AG10803 (cell line): ENCODE results near the gene RAB4B.

Experiments used
- DNase-seq: peaks from one replicate; pipeline ENCODE4 v3.0.0; 2010; ENCODE audit warnings: low read depth
- H3K4me3 ChIP-seq: 2 replicates; pipeline ENCODE4 v1.5.1; 2011; ENCODE audit warnings: mild to moderate bottlenecking, low read length, control low read depth
- TF ChIP-seq, protein P1 (sequence below): conservative IDR thresholded peaks from 2 replicates; pipeline ENCODE4 v1.5.1; 2011; ENCODE audit warnings: mild to moderate bottlenecking, low read length, control low read depth, inconsistent platforms

The RAB4B gene

DNA sequence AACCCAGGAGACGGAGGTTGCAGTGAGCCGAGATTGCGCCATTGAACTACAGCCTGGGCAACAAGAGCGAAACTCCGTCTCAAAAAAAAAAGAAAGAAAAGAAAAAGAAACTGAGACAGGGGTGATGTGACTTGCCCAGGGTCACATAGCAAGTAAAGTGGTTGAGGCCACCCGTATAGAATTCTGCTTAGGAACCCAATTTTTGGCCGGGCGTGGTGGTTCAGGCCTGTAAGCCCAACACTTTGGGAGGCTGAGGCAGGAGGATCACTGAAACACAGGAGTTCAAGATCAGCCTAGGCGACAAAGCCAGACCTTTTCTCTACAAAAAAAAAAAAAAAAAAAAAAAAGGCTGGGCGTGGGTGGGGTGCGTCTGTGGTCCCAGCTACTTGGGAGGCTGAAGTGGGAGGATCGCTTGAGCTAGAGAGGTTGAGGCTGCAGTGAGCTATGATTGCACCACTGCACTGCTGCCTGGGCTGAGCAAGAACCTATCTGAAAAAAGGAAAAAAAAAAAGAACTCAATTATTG lies 25.7 kb upstream of the RAB4B start:
- no peak for DNase-seq
- TF ChIP-seq, protein P1, sequence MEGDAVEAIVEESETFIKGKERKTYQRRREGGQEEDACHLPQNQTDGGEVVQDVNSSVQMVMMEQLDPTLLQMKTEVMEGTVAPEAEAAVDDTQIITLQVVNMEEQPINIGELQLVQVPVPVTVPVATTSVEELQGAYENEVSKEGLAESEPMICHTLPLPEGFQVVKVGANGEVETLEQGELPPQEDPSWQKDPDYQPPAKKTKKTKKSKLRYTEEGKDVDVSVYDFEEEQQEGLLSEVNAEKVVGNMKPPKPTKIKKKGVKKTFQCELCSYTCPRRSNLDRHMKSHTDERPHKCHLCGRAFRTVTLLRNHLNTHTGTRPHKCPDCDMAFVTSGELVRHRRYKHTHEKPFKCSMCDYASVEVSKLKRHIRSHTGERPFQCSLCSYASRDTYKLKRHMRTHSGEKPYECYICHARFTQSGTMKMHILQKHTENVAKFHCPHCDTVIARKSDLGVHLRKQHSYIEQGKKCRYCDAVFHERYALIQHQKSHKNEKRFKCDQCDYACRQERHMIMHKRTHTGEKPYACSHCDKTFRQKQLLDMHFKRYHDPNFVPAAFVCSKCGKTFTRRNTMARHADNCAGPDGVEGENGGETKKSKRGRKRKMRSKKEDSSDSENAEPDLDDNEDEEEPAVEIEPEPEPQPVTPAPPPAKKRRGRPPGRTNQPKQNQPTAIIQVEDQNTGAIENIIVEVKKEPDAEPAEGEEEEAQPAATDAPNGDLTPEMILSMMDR, result no peak
- peak overlapping the region; percentile 92 for H3K4me3 ChIP-seq

DNA sequence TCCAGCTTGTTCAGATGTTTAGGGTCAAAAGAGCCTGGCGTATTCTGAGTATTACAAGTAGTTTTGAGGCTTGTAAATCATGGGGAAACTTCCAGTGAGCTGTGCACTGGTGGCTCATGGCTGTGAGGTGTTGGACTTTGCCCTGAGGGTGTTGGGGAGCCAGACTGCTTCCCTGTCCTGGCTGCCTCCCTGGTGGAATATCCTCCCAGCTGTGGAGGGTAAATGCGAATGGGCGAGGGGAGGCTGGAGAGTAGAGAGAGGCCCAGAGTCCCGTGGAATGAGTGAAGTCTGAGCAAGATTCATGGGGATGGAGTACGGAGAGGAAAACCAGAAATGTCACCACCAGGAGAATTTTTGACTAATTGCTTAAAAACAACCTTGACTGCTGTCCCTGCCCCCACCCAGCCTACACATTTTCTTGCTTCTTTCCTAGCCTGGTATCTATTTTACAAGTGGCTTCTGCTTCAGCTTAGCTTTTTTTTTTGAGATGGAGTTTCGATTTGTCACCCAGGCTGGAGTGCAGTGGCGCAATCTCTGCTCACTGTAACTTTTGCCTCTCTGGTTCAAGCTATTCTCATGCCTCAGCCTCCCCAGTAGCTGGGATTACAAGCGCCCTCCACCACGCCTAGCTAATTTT lies 23.3 kb upstream of the RAB4B start:
- peak; percentile 29 for DNase-seq
- TF ChIP-seq, protein P1, result no peak
- no peak overlapping the region for H3K4me3 ChIP-seq

DNA sequence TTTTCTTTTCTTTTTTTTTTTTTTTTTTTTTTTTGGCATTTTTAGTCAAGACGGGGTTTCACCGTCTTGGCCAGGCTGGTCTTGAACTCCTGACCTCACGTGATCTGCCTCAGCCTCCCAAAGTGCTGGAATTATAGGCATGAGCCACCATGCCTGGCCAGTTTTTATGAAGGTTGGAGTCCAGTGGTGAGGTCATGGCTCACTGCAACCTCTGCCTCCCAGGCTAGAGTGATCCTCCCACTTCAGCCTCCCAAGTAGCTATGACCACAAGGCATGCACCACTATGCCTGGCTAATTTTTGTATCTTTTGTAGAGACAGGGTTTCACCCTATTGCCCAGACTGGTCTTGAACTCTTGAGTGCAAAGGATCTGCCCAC lies 22.8 kb upstream of the RAB4B start:
- no peak overlapping the region for H3K4me3 ChIP-seq
- TF ChIP-seq, protein P1, result no peak

DNA sequence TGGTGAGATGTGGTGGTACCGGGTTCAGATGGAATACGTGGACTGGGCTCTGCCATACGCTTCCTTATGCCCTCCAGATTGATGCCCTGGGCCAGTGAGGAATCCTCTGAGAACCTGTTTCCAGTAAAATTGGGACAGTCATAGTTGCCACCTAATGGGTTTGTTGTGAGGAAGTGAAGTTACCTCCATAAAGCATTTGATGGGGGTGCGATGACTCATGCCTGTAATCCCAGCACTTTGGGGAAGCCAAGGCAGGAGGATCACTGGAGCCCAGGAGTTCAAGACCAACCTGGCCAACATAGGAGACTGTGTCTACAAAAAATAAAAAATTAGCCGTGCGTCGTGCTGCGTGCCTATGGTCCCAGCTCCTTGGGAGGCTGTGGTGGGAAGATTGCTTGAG lies 22.3 kb upstream of the RAB4B start:
- no peak overlapping the region for H3K4me3 ChIP-seq
- TF ChIP-seq, protein P1, result no peak
- no peak for DNase-seq

More for the DNA sequence above, 22.8 kb upstream of the RAB4B start:
- DNase-seq, result no peak

DNA sequence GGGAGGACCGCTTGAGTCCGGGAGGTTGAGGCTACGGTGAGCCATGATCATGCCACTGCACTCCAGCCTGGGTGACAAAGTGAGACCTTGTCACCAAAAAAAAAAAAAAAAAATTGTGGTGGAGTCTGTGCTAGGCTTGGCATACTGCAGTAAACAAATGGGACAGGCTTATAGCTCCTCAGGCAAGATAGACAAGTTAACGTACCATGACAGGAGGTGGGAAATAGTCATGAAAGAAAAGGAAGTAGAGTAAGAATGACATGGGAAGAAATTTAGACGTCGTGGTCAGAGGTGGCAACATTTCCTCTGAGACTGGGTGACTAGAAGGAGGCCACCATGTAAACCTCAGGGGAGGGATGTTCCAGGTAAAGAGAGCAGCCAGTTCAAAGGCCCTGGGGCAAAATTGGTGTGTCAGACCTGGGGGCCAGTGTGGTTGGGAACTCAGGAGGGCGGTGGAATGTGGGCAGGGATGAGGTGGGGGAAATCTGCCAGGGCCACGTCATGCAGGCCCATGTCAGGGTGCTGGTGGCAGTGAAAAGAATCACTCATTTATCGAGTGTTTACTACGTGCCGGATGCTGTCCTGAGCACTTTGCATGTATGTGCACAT lies 21.4 kb upstream of the RAB4B start:
- no peak for DNase-seq
- no peak overlapping the region for H3K4me3 ChIP-seq
- TF ChIP-seq, protein P1, result no peak

DNA sequence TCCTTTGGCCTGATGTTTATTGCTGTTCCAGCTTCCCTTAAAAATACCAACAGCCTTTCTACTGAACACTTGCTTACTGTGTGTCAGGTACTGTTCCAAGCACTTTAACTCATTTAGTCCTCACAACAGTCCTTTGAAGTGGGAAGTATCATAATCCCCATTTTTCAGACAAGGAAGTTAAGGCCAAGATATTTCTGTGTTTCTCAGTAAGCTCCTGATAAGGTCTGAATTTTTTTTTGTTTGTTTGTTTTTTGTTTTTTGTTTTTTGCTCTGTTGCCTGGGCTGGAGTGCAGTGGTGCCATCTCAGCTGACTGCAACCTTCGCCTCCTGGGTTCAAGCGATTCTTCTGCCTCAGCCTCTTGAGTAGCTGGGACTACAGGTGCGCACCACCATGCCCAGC lies 19.6 kb upstream of the RAB4B start:
- no peak overlapping the region for H3K4me3 ChIP-seq
- TF ChIP-seq, protein P1, result no peak
- no peak for DNase-seq

DNA sequence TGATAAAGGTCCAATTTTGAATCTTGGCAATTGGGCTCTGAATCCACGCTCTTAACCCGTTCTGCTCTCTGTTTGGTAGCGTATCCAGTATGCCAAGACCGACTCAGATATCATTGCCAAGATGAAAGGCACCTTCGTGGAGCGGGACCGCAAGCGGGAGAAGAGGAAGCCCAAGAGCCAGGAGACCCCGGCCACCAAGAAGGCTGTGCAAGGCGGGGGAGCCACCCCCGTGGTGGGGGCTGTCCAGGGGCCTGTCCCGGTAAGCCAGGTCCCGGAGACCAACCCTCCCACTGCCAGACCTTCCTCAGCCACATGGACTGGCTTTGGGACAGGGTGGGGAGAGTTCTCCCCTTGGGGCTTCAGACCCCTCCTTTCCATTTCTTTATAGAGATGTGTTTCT lies 18.7 kb upstream of the RAB4B start:
- DNase-seq, result no peak
- TF ChIP-seq, protein P1, result no peak
- H3K4me3 ChIP-seq, result no peak overlapping the region
